GM19240 (cell line): Measurements from ENCODE around the gene VEGFB.

Source experiments
- DNase-seq: peaks from one replicate; pipeline ENCODE4 v3.0.0; 2011; ENCODE audit warnings: low spot score; ENCODE audit not compliant: insufficient read length

Gene VEGFB

DNA sequence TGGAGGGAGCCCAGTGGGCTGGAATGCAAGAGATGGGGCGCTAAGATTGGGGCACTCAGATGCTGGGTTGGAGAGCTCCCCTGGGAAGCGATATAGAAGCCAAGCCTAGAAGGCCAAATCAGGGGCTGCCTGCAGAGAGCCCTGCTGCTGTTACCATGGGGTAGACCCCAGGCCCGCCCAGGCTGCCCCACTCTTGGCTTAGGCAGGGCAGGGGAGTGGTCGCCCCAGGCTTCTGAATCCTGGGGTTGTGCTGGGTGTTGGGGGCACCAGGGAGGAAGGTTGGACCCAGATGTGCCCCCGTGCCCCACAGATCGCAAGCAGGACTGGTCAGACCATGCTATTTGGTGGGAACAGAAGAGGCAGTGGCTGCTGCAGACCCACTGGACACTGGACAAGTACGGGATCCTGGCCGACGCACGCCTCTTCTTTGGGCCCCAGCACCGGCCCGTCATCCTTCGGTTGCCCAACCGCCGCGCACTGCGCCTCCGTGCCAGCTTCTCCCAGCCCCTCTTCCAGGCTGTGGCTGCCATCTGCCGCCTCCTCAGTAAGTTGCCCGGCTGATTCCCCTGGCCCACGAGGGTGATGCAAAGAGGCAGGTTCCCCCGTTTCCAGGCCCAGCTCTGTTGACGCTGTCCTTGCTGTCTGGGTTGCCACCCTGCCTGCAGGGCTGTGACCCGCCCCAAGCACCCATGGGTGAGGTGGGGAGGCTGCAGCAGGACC is 23.9 kb upstream of the VEGFB start:
- DNase-seq = no peak

DNA sequence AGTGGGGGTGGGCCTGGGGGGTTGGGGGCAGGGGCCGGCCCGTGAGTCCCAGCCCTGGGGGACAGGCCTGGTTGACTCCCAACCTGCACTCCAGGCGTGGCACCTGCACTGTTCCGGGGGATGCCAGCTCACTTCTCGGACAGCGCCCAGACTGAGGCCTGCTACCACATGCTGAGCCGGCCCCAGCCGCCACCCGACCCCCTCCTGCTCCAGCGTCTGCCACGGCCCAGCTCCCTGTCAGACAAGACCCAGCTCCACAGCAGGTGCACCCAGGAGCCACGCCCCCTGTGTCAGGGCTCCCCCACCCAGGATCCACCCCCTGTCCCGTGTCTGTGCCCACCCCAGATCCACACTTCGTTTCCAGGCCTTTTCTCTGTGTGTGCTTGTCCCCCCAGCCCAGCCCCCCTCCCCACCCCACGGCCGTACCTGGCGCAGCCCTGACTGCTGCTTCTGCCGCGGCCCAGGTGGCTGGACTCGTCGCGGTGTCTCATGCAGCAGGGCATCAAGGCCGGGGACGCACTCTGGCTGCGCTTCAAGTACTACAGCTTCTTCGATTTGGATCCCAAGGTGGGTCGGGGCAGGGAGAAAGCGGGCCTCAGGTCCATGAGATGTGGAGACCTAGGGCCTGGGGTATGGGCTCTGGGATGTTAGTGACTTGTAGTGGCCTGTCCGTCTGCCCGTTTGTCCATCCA is 23.1 kb upstream of the VEGFB start:
- no peak for DNase-seq

DNA sequence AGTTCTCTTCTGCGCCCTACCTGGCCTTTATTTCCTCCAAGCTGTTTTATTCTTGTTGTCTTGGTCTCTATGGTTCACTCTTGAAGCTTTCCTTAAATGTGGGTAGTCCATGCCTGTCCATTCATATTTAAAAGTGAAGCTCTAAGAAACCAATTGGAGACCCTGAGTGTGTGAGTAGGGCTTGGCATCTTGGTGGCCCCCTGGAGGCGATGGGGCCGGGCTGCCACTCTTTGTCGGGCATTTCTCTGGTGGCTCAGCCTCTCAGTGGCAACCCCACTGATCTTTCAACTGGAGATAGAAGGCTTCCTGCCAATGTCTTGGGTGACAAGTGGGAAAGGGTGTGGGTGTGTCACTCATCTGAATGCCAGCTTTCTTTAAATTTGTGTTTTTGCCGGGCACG is 17.5 kb upstream of the VEGFB start:
- no peak for DNase-seq

DNA sequence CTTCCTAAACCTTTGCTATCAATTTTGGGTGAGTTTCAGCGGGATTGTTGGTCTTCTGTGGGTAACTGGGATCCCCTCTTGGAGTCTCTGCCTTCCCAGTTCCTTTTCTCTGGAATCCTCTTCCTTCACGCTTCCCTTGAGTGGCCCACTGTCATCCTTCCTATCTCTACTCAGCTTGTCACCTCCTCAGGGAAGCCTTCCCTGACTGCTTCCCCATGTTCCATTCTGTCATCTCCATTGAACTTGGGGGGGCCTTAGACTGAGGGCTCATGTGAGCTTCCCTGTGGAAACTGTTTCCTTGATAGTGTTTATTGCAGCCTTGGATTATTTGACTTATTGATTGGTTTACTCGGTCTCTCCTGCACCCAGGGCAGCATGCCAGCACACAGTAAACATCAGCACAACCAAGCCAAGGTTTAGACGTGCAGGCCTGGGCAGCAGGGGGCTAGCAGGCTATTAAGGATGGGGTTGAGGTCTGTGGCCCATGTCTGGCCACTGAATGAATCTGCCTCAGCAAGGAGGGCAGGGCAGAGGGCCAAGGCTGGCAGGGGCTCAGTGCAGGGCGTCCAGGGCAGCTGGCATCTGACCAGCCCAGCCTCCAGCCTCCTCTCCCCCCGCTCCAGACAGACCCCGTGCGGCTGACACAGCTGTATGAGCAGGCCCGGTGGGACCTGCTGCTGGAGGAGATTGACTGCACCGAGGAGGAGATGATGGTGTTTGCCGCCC is 15.6 kb upstream of the VEGFB start:
- no peak for DNase-seq

DNA sequence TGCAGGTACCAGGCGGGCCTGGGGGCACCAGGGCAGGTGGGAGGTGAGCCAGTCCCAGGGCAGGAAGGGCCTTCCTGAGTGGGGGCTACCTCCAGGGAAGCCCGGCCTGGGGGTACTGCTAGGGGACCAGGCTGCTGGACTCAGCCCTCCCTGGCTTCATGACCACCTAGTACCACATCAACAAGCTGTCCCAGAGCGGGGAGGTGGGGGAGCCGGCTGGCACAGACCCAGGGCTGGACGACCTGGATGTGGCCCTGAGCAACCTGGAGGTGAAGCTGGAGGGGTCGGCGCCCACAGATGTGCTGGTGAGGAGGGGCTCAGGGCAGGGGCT is 15.1 kb upstream of the VEGFB start:
- no peak for DNase-seq

DNA sequence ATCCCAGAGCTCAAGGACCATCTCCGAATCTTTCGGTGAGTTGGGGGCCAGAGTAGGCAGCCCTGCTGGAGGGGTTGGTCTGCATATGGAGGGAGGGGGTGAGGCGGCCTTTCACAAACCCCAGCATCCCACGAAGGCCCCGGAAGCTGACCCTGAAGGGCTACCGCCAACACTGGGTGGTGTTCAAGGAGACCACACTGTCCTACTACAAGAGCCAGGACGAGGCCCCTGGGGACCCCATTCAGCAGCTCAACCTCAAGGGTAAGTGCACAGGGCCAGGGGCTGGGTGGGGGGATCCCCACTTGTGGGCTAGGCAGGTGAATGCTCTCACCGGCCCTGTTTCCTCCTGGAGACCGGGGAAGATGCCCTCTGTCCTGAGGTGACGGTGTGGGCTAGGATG is 14.6 kb upstream of the VEGFB start:
- no peak for DNase-seq

DNA sequence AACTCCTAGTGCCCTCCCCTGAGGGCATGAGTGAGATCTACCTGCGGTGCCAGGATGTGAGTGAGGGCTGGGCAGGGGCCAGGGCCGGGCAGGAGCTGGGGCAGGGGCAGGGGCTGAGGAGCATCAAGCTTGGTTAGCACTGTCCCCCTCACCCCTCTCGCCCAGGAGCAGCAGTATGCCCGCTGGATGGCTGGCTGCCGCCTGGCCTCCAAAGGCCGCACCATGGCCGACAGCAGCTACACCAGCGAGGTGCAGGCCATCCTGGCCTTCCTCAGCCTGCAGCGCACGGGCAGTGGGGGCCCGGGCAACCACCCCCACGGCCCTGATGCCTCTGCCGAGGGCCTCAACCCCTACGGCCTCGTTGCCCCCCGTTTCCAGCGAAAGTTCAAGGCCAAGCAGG is 14.1 kb upstream of the VEGFB start:
- no peak for DNase-seq

DNA sequence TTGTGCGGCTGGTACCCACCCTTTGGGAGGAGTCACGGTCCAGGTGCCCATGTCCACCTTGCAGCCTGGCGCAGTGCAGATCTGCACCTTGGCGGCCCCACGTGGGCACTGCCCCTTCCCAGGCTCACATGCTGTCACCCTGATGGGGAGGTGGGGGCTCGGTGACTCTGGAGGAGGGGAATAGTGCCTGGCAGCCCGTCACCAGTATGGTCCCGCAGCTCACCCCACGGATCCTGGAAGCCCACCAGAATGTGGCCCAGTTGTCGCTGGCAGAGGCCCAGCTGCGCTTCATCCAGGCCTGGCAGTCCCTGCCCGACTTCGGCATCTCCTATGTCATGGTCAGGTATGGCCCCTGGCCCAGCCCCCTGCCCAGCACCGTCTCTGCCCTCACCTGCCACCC is 13.6 kb upstream of the VEGFB start:
- DNase-seq = no peak

DNA sequence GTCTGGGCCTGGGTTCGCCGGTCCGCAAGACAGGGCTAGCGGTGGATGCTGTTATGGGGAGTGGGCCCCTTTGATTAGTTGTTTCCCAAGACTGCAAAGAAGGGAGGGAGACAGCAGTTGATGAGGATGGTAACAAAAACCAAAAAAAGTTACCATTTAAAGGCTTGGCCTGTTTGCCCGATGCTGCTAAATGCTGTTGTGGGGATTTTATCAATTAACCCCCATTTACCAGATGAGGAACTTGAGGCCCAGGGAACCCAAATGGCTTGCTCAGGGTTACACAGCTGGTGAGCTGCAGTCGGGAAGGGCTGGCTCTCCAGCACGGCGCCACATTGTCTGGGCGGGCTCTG is 11.8 kb upstream of the VEGFB start:
- no peak for DNase-seq

DNA sequence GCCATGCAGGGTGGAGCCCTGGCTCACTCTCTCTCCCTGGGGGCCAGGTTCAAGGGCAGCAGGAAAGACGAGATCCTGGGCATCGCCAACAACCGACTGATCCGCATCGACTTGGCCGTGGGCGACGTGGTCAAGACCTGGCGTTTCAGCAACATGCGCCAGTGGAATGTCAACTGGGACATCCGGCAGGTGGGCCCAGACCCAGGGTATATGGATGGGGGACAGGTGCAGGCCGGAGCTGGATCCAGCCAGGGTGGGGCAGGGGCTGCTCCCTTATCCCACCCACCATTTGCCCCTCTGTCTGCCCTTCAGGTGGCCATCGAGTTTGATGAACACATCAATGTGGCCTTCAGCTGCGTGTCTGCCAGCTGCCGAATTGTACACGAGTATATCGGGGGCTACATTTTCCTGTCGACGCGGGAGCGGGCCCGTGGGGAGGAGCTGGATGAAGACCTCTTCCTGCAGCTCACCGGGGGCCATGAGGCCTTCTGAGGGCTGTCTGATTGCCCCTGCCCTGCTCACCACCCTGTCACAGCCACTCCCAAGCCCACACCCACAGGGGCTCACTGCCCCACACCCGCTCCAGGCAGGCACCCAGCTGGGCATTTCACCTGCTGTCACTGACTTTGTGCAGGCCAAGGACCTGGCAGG is 11.3 kb upstream of the VEGFB start:
- no peak for DNase-seq

DNA sequence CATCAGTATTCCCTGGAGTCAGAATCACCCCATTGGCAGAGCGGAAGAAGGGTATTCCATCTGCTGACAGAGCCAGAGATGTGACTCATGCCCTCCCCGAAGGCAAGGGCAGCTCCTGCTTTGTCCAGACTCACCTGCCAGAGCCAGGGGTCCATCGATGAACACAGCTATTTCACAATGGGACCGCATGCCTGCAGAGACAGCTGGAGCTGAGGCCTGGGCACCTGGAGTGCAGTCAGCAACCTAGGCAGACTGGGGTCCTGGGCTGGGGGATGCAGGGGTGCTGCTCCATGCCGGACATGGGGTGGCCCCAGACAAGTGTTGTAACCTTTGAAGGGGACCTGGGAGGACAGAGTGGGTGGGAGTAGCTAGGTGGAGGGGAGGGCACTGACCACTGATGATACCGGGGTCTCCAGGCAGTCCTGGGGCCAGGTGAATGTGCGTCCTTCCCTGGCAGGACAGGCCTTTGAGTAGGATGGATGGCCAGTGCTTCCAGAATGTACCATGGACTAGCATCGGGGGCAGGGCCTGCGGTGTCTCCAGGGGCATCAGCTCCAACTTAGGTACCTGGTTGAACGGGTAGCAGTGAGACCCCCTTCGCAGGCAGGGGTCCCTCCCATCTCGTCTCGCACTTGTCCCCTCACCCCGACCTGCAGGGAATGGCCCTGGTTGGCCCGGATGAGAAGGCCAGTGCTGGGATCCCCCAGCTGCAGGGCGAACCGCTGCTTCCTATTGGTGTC is 10.1 kb upstream of the VEGFB start:
- no peak for DNase-seq

DNA sequence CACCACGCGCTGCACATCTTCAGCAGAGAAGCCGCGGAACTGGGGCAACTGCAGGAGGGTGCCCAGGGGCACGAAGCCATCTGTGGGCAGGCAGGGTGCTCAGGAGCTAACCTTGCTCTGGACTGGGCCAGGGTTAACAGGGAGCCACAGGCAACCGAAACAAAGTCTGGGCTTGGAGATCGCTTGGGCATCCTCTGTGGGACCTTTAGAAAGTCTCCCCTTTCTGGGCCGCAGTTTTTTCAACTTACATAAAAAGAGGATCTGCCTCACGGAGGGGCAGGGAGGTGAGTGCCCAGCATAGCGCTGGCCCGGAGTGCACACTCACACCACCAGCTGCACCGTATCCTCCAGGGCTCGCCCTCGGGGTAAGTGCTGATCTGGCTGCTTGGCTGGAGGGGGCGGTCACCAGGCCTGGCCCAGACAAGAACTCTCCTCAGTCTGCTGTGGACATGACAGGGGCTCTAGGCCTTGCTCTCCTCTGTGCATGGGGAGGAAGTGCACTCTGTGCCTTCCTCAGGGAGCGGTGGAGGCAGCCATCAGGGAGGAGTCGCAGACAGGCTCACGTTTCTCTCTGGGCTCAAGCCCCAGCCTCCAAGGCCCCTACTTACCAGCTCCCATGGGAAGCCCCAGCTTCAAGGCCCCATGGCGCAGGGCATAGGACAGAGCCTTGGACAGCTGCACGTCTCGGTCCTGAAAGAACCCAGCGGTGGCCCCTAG is 9.3 kb upstream of the VEGFB start:
- no peak for DNase-seq

DNA sequence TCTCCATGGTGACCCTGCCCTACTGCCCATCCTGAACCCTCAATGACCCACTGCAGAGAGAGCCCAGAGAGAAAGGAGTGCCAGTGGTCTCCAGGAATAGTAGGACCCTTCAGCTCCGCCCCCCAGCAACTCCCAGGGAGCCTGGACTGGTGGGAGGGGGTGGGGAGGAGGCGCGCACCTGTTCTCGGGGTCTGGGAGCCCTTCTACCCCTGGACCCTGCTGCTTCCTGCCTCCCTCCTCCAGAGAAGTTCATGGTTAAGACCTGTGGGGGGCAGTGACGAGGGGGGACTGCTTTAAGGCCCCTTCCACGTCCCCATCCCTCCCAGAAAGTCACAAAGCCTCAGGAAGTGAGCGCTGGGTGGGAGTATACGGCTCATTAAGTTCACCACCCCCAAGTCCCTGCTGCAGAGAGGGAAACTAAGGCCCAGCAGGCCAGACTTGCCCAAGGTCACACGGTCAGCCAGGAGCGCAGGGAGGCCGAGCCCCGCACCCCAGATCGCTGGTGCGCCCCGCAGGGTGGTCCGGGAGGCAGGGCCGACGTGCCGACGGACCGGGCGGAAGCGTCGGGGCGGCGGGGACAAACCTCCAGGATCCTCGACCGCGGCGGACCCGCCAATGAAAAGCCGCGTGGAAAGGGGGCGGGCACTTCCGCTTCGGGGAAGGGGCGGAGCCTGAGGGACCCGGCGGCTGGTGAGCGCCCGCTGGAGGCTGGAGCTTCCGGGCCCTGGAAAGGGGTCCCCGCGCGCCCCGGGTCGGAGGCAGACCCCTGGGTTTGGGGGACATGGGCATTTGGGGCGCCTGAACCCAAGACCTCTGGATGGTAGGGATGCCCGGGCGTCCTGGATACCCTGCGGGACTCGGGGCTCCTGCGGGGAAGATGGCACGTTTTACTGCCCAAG is 8.5 kb upstream of the VEGFB start, which contains the start of the genes NUDT22 and TRPT1:
NUDT22 (plus strand) TSS at position 667 of the 899 bp plus-strand sequence. CDS start 379 bp downstream, outside the sequence.
TRPT1 (minus strand) TSS at position 579 of the 899 bp plus-strand sequence; CDS start at position 253, 326 bp downstream.
- DNase-seq = peak; percentile 94

DNA sequence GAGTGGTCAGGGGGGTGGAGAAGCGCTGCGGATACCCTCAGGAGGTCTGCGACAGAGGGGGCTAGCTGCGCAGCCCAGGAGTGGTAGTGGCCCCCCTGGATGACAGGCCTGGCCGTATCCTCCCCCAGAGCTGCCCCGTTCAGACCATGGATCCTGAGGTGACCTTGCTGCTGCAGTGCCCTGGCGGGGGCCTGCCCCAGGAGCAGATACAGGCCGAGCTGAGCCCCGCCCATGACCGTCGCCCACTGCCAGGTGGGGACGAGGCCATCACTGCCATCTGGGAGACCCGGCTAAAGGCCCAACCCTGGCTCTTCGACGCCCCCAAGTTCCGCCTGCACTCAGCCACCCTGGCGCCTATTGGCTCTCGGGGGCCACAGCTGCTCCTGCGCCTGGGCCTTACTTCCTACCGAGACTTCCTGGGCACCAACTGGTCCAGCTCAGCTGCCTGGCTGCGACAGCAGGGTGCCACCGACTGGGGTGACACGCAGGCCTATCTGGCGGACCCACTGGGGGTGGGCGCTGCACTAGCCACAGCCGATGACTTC is 7.8 kb upstream of the VEGFB start:
- DNase-seq = no peak

DNA sequence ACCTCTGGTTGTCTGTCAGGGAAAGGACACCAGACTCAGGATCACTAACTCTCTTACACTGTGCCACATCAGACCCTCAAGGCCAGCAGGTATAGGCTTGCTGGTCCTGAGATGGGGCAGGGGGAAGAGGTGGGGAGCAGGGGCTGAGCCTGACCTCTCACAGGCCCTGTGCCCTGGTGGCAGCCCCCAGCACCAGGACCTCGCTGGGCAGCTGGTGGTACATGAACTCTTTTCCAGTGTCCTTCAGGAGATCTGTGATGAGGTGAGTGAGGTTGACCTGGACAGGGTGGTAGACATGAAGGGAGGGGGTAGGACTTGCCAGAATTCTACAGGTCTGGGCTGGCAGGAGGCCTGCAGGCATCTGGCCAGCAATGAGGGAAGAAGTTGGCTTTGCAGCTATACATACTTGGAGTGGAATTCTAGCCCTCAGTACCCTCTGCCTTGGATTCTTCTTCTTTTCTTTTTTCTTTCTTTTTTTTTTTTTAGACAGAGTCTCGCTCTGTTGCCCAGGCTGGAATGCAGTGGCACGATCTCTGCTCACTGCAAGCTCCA is 6.9 kb upstream of the VEGFB start:
- DNase-seq = no peak

DNA sequence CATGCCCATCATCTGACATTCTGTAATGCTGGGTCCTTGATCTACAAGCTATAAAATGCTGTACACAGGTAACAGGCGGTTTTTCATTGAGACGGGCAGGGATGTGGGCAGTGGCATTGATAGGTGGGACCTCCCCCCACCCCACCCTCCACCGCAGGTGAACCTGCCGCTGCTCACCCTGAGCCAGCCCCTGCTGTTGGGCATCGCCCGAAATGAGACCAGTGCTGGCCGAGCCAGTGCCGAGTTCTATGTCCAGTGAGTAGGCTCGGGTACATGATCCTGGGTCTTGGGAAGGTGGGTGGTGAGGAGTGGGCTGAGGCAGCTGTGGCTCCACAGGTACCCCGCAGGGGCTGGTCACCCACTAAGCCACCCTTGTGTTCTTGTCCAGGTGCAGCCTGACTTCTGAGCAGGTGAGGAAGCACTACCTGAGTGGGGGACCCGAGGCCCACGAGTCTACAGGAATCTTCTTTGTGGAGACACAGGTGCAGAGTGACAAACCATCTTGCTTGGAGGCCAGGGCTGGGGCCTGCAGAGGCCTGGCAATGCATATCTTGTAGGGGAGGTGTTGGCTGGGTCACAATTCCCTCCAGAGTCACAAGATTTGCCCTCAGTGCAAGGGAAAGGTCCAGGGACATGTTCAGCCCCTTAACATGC is 5.2 kb upstream of the VEGFB start:
- DNase-seq = no peak

DNA sequence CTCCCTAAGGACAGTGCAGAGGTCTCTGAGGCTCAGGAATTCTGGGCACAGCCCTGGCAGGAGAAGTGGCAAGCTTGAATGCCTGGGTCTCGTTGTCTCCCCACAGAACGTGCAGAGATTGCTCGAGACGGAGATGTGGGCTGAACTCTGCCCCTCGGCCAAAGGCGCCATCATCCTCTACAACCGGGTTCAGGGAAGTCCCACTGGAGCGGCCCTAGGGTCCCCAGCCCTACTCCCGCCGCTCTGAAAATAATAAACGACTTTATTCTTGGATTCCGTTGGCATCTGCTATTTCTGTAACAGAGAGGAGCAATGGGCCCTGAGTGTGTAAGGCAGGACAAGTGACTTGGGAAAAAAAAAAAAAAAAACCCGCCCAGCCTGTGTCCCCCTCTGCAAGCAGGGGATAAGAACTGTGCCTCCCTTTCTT is 4.6 kb upstream of the VEGFB start:
- DNase-seq = no peak

DNA sequence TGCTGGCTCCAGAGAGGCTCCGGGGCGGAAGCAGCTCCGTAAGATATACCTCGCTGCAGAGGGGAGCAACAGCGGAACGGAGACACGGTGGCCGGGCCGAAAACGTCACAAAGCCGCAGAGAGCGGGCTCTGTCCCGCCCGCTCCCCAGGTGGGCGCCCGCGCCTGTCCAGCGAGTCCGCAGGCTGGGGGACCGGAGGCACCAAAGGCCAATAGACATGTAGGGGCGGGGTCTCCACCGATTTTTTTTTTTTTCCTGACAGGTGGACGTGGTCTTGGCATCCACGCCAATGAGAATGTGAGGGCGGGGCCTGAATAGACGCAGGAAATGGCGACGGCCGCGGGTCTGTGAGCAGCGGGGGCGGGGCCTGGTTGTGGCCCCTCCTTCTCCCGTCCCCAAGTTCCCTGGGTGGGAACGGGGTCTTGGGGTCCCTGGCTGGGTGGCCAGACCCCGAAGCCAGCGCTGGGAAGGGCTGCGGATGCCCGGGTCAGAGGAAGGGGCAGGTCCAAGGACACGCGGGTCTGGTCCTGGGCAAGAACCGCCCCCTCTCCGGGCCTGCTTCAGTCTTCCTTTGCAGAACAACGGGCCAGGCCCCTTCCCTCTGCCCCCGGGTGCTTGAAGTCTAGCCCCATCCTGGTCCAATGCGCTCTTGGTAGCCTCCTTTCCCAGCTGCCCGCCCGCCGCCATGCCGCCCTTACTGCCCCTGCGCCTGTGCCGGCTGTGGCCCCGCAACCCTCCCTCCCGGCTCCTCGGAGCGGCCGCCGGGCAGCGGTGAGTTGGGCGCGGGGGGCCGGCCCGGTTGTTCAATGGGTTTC is 4.0 kb upstream of the VEGFB start, which contains the start of gene DNAJC4:
DNAJC4 (plus strand) TSS at position 378 of the 814 bp plus-strand sequence; CDS start at position 685, 307 bp downstream.
- peak; percentile 93 for DNase-seq
